Mucosa of descending colon (tissue), 3 donors: ENCODE results near the gene SLC26A5. TPM values are rescaled to one million over a fixed set of nuclear protein-coding genes. Genes with fewer than 3 reads are reported as not detected.

Experiments
- ATAC-seq: fragments of 200-7000 bp; cut with Tn5 transposase; one replicate; pipeline ENCODE4 v1.9.1; 2020; ENCODE audit warnings: mild to moderate bottlenecking, moderate library complexity
- DNase-seq, 3 donors: peaks; one replicate each; pipeline ENCODE4 v3.0.0-alpha.2; 2020
- H3K36me3 ChIP-seq: fragments of 200-600 bp; one replicate; pipeline ENCODE4 v1.8.0; 2021; ENCODE audit warnings: low read depth, mild to moderate bottlenecking
- H3K4me1 ChIP-seq: fragments of 200-600 bp; one replicate; pipeline ENCODE4 v1.8.0; 2021; ENCODE audit warnings: low read depth, mild to moderate bottlenecking
- H3K4me3 ChIP-seq: fragments of 200-600 bp; one replicate; pipeline ENCODE4 v1.8.0; 2021; ENCODE audit warnings: mild to moderate bottlenecking
- H3K9me3 ChIP-seq: fragments of 200-600 bp; one replicate; pipeline ENCODE4 v1.8.0; 2021; ENCODE audit warnings: mild to moderate bottlenecking
- CTCF ChIP-seq: fragments of 200-600 bp; IDR thresholded peaks from one replicate; pipeline ENCODE4 v1.8.0; 2022; ENCODE audit warnings: antibody characterized with exemption, mild to moderate bottlenecking
- intact Hi-C, 2 donors: fragments of 100-400 bp; cut with DNase I in 1 of 2; cut with micrococcal nuclease in 1 of 2; formaldehyde crosslinking; loops; one replicate each; pipeline versions ENCODE4 v1.11.0 to v1.11.1; 2022; cut with DNase I, micrococcal nuclease
- total RNA-seq, 3 donors: library from RNA; stranded (reverse); fragmentation: NEBNext Ultra II Directional in 2 of 3; extraction: Animal tissue kit (Norgen Biotek cat#: 25700) in 2 of 3; gene quantifications; one replicate each; pipeline versions ENCODE4 v1.2.1 to v1.2.4, GENCODE V29; 2021 to 2023
- donor health status: DM: no; HTN: no; CAD: no; lungs with moderate emphysema.
- donor health status: DM: no; HTN: no; CAD: no.
- donor health status: DM: no; HTN: yes; CAD: no.

The SLC26A5 gene
- total RNA-seq, 3 donors from 2014 or later = 0.14 to 0.38 (median 0.19) TPM

DNA sequence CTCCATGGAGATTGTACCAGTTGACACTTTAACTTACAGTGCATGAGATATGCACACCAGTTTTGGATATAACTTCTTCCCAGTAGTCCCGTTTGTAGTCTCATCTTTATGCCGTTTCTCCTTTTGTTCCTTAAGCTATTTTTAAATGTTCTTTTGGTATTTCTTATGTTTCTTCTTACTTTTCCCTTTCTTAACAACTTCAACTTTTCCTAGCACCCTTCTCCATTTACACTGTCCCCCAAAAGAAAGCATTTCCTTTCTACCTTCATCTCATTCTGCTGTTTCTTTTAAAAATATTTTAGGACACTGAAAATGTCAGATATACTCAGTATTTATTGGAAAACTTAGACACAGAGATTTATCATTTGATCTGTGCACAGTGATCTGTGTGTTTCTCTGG, 97.0 kb downstream of the SLC26A5 start:
- intact Hi-C loops = no loop called here
- no peak for TF ChIP-seq CTCF
- peaks cover 12% of the 10 kb centered on the region for H3K4me1 ChIP-seq
- no peaks in the 10 kb centered on the region for H3K9me3 ChIP-seq
- DNase-seq (no peak), ATAC-seq (no peak)
- no peaks in the 10 kb centered on the region for H3K36me3 ChIP-seq
- H3K4me3 ChIP-seq = no peak overlapping the region

- ATAC-seq (no peak), DNase-seq (no peak)
- Histone ChIP-seq H3K4me3 (peak overlapping the region; percentile 60), H3K4me1 (peaks cover 15% of the 10 kb centered on the region), H3K9me3 (no peaks in the 10 kb centered on the region), H3K36me3 (no peaks in the 10 kb centered on the region)
- intact Hi-C loops = no loop called here
- no peak for TF ChIP-seq CTCF
Observed at GRCh38 chr7:103348452-103348851, 97.6 kb downstream of the SLC26A5 start.

- peak; percentile 66 to 90 (median 74) for DNase-seq
- Histone ChIP-seq H3K4me3 (peak within 1 kb of the TSS; percentile 60), H3K4me1 (peaks cover 20% of the 10 kb centered on the region), H3K36me3 (no peaks in the 10 kb centered on the region), H3K9me3 (no peaks in the 10 kb centered on the region)
- intact Hi-C loops = no loop called here
- no peak for TF ChIP-seq CTCF
- peak; percentile 80 for ATAC-seq
Observed at GRCh38 chr7:103347507-103348267, 98.3 kb downstream of the SLC26A5 start, which contains the start of gene PSMC2. Gene PSMC2 (plus strand): TSS chr7:103347643. CDS start chr7:103347712, 69 bp downstream.

- no peaks in the 10 kb centered on the region for H3K36me3 ChIP-seq
- ATAC-seq (no peak), DNase-seq (no peak)
- TF ChIP-seq CTCF = no peak
- no peaks in the 10 kb centered on the region for H3K9me3 ChIP-seq
- no peak overlapping the region for H3K4me3 ChIP-seq
- intact Hi-C loops = no loop called here
- peaks cover 20% of the 10 kb centered on the region for H3K4me1 ChIP-seq
Observed at GRCh38 chr7:103346396-103346795, 99.6 kb downstream of the SLC26A5 start.

- peak; percentile 95 for ATAC-seq
- peak; percentile 87 to 91 (median 89) for DNase-seq
- intact Hi-C loops = no loop called here
- no peak for TF ChIP-seq CTCF
- H3K4me1 ChIP-seq = peaks cover 19% of the 10 kb centered on the region
- peak within 1 kb of the TSS; percentile 72 for H3K4me3 ChIP-seq
- H3K9me3 ChIP-seq = no peaks in the 10 kb centered on the region
- H3K36me3 ChIP-seq = no peaks in the 10 kb centered on the region
Observed at GRCh38 chr7:103344453-103345149, 101.4 kb downstream of the SLC26A5 start, which contains the start of gene DNAJC2. Gene DNAJC2 (minus strand): TSS chr7:103344767. CDS start chr7:103344622, 145 bp downstream.
